CD4-positive, alpha-beta memory T cell (primary cell): ENCODE results near the gene LPP. TPM values are rescaled to one million over a fixed set of nuclear protein-coding genes. Genes with fewer than 3 reads are reported as not detected.
A peak's percentile ranks its signal among the peaks of the same experiment; 100 is the strongest.

Experiments used
- CTCF ChIA-PET: fragments of 350-600 bp; sonication (Branson Sonifier 250); formaldehyde crosslinking; loops from one replicate; lab custom pipeline; 2021; ENCODE audit warnings: inconsistent platforms; ENCODE audit not compliant: partially characterized antibody; lab: Charles Lee
- POLR2A ChIA-PET: fragments of 350-600 bp; sonication (Branson Sonifier 250); formaldehyde crosslinking; loops from one replicate; lab custom pipeline; 2021; ENCODE audit not compliant: partially characterized antibody; lab: Charles Lee
- DNase-seq, 5 donors: peaks; one replicate each; pipeline versions ENCODE4 v3.0.0 to v3.0.0-alpha.2; 2020 to 2022; ENCODE audit warnings: mixed read lengths in 1 of 5
- H3K27ac ChIP-seq: one replicate; pipeline ENCODE4 v1.7.0; 2013; ENCODE audit warnings: low read depth, low read length
- H3K27me3 ChIP-seq: 2 replicates; pipeline ENCODE4 v1.7.0; 2013; ENCODE audit warnings: mild to moderate bottlenecking, low read length, moderate library complexity; ENCODE audit not compliant: insufficient read depth
- H3K36me3 ChIP-seq: 2 replicates; pipeline ENCODE4 v1.7.0; 2013; ENCODE audit warnings: mild to moderate bottlenecking, low read length, moderate library complexity; ENCODE audit not compliant: insufficient read depth
- H3K4me1 ChIP-seq: 2 replicates; pipeline ENCODE4 v1.7.0; 2013; ENCODE audit warnings: mild to moderate bottlenecking, low read length, moderate library complexity; ENCODE audit not compliant: insufficient read depth
- H3K4me3 ChIP-seq, 2 donors: one replicate each; pipeline ENCODE4 v1.7.0; 2013; ENCODE audit warnings: low read length in 2 of 2, mild to moderate bottlenecking in 1 of 2
- H3K9me3 ChIP-seq, 2 donors: one replicate each; pipeline ENCODE4 v1.7.0; 2013; ENCODE audit warnings: low read length in 2 of 2, control low read depth in 1 of 2; ENCODE audit not compliant: control insufficient read depth in 1 of 2
- H3K27ac Mint-ChIP-seq, 7 donors: one replicate each; pipeline ENCODE4 v1.8.0; 2020 to 2021; ENCODE audit warnings: mixed read lengths in 7 of 7, mild to moderate bottlenecking in 6 of 7, inconsistent platforms in 3 of 7, moderate library complexity in 3 of 7
- H3K27me3 Mint-ChIP-seq, 2 donors: one replicate each; pipeline ENCODE4 v1.8.0; 2020 to 2021; ENCODE audit warnings: mixed read lengths in 2 of 2
- H3K36me3 Mint-ChIP-seq, 2 donors: one replicate each; pipeline ENCODE4 v1.8.0; 2020 to 2021; ENCODE audit warnings: mixed read lengths in 2 of 2, inconsistent platforms in 1 of 2, mild to moderate bottlenecking in 1 of 2
- H3K4me1 Mint-ChIP-seq, 4 donors: one replicate each; pipeline ENCODE4 v1.8.0; 2020 to 2021; ENCODE audit warnings: mixed read lengths in 4 of 4, mild to moderate bottlenecking in 1 of 4
- H3K4me3 Mint-ChIP-seq, 8 donors: one replicate each; pipeline ENCODE4 v1.8.0; 2020 to 2021; ENCODE audit warnings: mixed read lengths in 8 of 8, mild to moderate bottlenecking in 7 of 8, moderate library complexity in 6 of 8, inconsistent platforms in 3 of 8
- H3K9me3 Mint-ChIP-seq, 8 donors: one replicate each; pipeline ENCODE4 v1.8.0; 2020 to 2021; ENCODE audit warnings: mixed read lengths in 8 of 8, mild to moderate bottlenecking in 5 of 8, inconsistent platforms in 3 of 8, moderate library complexity in 1 of 8
- intact Hi-C: fragments of 100-400 bp; cut with micrococcal nuclease; formaldehyde crosslinking; loops from one replicate; pipeline ENCODE4 v1.15.1; 2023
- polyA plus RNA-seq, 2 donors: library from polyadenylated mRNA; unstranded; fragments of 300-500 nt; fragmentation: Illumina TruSeq; gene quantifications; one replicate each; pipeline ENCODE4 v1.2.3, GENCODE V29; 2021
- total RNA-seq, 2 experiments: library from RNA; stranded (reverse); gene quantifications; one replicate each; pipeline ENCODE4 v1.2.3, GENCODE V29; 2021

Gene LPP
- total and polyA plus RNA-seq, 4 experiments from 2014 or later, result 10.4 to 27.2 (median 24.7) TPM

DNA sequence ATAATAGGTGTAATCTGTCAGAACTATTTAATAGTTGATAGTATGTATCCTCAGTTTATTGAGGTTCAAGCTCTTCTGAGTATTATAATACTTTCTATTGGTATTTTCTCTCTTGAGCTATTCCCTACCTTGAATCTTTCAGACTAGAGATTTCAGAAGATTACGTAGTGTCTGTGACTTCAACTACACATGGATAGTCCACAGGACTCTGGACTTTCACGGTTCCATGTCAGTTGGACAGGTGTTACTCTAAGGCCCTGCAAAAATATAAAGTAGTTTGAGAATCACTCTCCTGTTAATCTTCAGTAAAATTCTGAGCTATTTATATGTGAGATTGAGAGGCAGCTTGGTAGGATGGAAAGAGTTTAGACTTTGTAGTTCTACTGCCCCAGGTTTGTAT, 664.3 kb downstream of the LPP start:
- no peak overlapping the region for H3K27ac Mint-ChIP-seq
- H3K9me3 Mint-ChIP-seq, result no peaks in the 10 kb centered on the region
- no peaks in the 10 kb centered on the region for H3K27me3 ChIP-seq
- no peak for DNase-seq
- intact Hi-C loops, result no loop called here
- H3K36me3 ChIP-seq, result no peaks in the 10 kb centered on the region
- no peaks in the 10 kb centered on the region for H3K27me3 Mint-ChIP-seq
- peaks cover 0 to 4% of the 10 kb centered on the region in 2 donors for H3K36me3 Mint-ChIP-seq
- H3K4me3 Mint-ChIP-seq, result no peak overlapping the region
- H3K9me3 ChIP-seq, result no peaks in the 10 kb centered on the region
- POLR2A ChIA-PET, result no interaction called here
- CTCF ChIA-PET, result no interaction called here
- no peaks in the 10 kb centered on the region for H3K4me1 ChIP-seq
- H3K27ac ChIP-seq, result no peak overlapping the region
- no peaks in the 10 kb centered on the region for H3K4me1 Mint-ChIP-seq
- H3K4me3 ChIP-seq, result no peak overlapping the region

DNA sequence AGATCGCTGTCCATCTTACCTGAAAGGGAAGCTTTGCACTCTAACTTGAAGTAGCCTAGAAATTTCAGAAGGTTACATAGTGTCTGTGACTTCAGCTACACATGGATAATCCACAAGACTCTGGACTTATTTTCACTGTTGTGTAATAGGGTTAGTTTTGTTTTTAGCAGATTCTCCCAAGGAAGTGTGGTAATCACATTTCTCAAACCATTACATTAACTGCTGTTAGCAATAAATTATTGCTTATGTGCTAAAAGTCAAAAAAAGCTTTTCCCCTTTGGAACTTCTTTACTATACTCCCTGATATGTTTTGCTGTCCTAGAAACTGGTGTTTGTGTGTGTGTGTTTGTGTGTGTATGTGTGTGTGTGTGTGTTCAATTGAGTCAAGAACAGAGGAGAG, 666.0 kb downstream of the LPP start:
- no peaks in the 10 kb centered on the region for H3K4me1 ChIP-seq
- Mint-ChIP-seq H3K27ac (peak overlapping the region in 1 of 7 donors; percentile 19), H3K4me1 (no peaks in the 10 kb centered on the region), H3K9me3 (no peaks in the 10 kb centered on the region), H3K36me3 (peaks cover 0 to 4% of the 10 kb centered on the region in 2 donors), H3K4me3 (no peak overlapping the region), H3K27me3 (no peaks in the 10 kb centered on the region)
- H3K36me3 ChIP-seq, result no peaks in the 10 kb centered on the region
- CTCF ChIA-PET, result no interaction called here
- no peak overlapping the region for H3K4me3 ChIP-seq
- no peak overlapping the region for H3K27ac ChIP-seq
- POLR2A ChIA-PET, result no interaction called here
- no peaks in the 10 kb centered on the region for H3K9me3 ChIP-seq
- H3K27me3 ChIP-seq, result no peaks in the 10 kb centered on the region
- intact Hi-C loops, result no loop called here
- no peak for DNase-seq

GRCh38 chr3:188822004-188822403, 668.0 kb downstream of the LPP start:
- Histone ChIP-seq H3K27me3 (no peaks in the 10 kb centered on the region), H3K9me3 (no peaks in the 10 kb centered on the region), H3K36me3 (no peaks in the 10 kb centered on the region), H3K27ac (no peak overlapping the region), H3K4me1 (no peaks in the 10 kb centered on the region), H3K4me3 (no peak overlapping the region)
- intact Hi-C loops, result no loop called here
- ChIA-PET POLR2A (no interaction called here), CTCF (interaction anchor here (1.9 kb wide), 1 partner anchor 10 kb away, joined by 4 read pairs; no protein-coding TSS in a partner anchor)
- H3K4me1 Mint-ChIP-seq, result no peaks in the 10 kb centered on the region
- H3K27me3 Mint-ChIP-seq, result no peaks in the 10 kb centered on the region
- no peak overlapping the region for H3K4me3 Mint-ChIP-seq
- no peaks in the 10 kb centered on the region for H3K9me3 Mint-ChIP-seq
- no peak for DNase-seq
- peaks cover 0 to 4% of the 10 kb centered on the region in 2 donors for H3K36me3 Mint-ChIP-seq
- no peak overlapping the region for H3K27ac Mint-ChIP-seq

GRCh38 chr3:188822411-188822810, 668.5 kb downstream of the LPP start:
- ChIA-PET POLR2A (no interaction called here), CTCF (interaction anchor here (1.9 kb wide), 1 partner anchor 10 kb away, joined by 4 read pairs; no protein-coding TSS in a partner anchor)
- DNase-seq, result no peak
- H3K36me3 ChIP-seq, result no peaks in the 10 kb centered on the region
- H3K27me3 Mint-ChIP-seq, result no peaks in the 10 kb centered on the region
- H3K4me1 ChIP-seq, result no peaks in the 10 kb centered on the region
- no peak overlapping the region for H3K27ac ChIP-seq
- no peak overlapping the region for H3K4me3 ChIP-seq
- H3K36me3 Mint-ChIP-seq, result peaks cover 0 to 4% of the 10 kb centered on the region in 2 donors
- intact Hi-C loops, result no loop called here
- H3K4me1 Mint-ChIP-seq, result no peaks in the 10 kb centered on the region
- no peaks in the 10 kb centered on the region for H3K9me3 Mint-ChIP-seq
- no peak overlapping the region for H3K27ac Mint-ChIP-seq
- no peaks in the 10 kb centered on the region for H3K27me3 ChIP-seq
- no peaks in the 10 kb centered on the region for H3K9me3 ChIP-seq
- no peak overlapping the region for H3K4me3 Mint-ChIP-seq

DNA sequence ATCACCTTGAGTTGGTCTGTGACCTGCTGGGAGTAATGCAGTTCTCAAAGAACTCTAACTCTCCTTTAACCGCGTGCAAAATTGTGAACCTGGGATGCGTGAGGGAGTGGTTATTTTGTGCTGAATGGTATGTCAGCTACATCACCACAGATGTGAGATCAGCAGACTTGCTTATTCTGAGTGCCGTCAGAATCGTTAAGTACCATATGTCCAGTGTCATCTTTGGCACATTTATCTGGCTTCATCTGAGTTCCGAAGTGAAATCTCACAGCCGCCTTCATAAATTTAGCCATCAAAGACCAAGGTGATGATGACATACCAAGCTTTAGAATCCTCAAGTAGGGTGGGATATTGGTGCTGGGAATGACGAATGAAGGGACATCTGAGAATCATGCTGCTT, 670.6 kb downstream of the LPP start:
- ChIA-PET POLR2A (interaction anchor here (1.0 kb wide), 1 partner anchor 20 kb away, joined by 3 read pairs; no protein-coding TSS in a partner anchor), CTCF (no interaction called here)
- intact Hi-C loops, result no loop called here
- DNase-seq, result no peak
- Histone ChIP-seq H3K27me3 (no peaks in the 10 kb centered on the region), H3K4me3 (no peak overlapping the region), H3K4me1 (no peaks in the 10 kb centered on the region), H3K36me3 (no peaks in the 10 kb centered on the region), H3K9me3 (no peaks in the 10 kb centered on the region), H3K27ac (no peak overlapping the region)
- H3K27ac Mint-ChIP-seq, result no peak overlapping the region
- H3K27me3 Mint-ChIP-seq, result no peaks in the 10 kb centered on the region
- peaks cover 0 to 1% of the 10 kb centered on the region in 2 donors for H3K36me3 Mint-ChIP-seq
- no peak overlapping the region for H3K4me3 Mint-ChIP-seq
- H3K4me1 Mint-ChIP-seq, result no peaks in the 10 kb centered on the region
- H3K9me3 Mint-ChIP-seq, result no peaks in the 10 kb centered on the region

- intact Hi-C loops, result no loop called here
- POLR2A ChIA-PET, result no interaction called here
- no peaks in the 10 kb centered on the region for H3K27me3 Mint-ChIP-seq
These were observed 671.9 kb downstream of the LPP start for GRCh38 chr3:188825901-188826300.

GRCh38 chr3:188826574-188826973, 672.6 kb downstream of the LPP start:
- intact Hi-C loops, result no loop called here
- Histone ChIP-seq H3K27ac (no peak overlapping the region), H3K9me3 (no peaks in the 10 kb centered on the region), H3K4me1 (no peaks in the 10 kb centered on the region), H3K27me3 (no peaks in the 10 kb centered on the region), H3K4me3 (no peak overlapping the region), H3K36me3 (no peaks in the 10 kb centered on the region)
- H3K4me1 Mint-ChIP-seq, result peaks cover 0 to 3% (median under 1%) of the 10 kb centered on the region in 4 donors
- H3K27ac Mint-ChIP-seq, result no peak overlapping the region
- CTCF ChIA-PET, result interaction anchor here (1.8 kb wide), 1 partner anchor 9 kb away, joined by 4 read pairs; no protein-coding TSS in a partner anchor
- no peak for DNase-seq
- no peaks in the 10 kb centered on the region for H3K9me3 Mint-ChIP-seq
- H3K36me3 Mint-ChIP-seq, result no peaks in the 10 kb centered on the region
- POLR2A ChIA-PET, result no interaction called here
- H3K4me3 Mint-ChIP-seq, result no peak overlapping the region
- no peaks in the 10 kb centered on the region for H3K27me3 Mint-ChIP-seq

More at GRCh38 chr3:188825901-188826300, 671.9 kb downstream of the LPP start:
- Histone ChIP-seq H3K4me3 (no peak overlapping the region), H3K27me3 (no peaks in the 10 kb centered on the region), H3K4me1 (no peaks in the 10 kb centered on the region), H3K9me3 (no peaks in the 10 kb centered on the region), H3K36me3 (no peaks in the 10 kb centered on the region), H3K27ac (no peak overlapping the region)
- CTCF ChIA-PET, result interaction anchor here (1.8 kb wide), 1 partner anchor 9 kb away, joined by 4 read pairs; no protein-coding TSS in a partner anchor
- no peak for DNase-seq
- Mint-ChIP-seq H3K27ac (no peak overlapping the region), H3K4me1 (peaks cover 0 to 1% (median under 1%) of the 10 kb centered on the region in 4 donors), H3K4me3 (no peak overlapping the region), H3K9me3 (no peaks in the 10 kb centered on the region), H3K36me3 (no peaks in the 10 kb centered on the region)
